ENCODE results near the gene SPATA16.
"Not testable (repeated sequence)": the region's sequence is repeated elsewhere in the genome, so short reads cannot be mapped to it uniquely, and the experiment has no call there.

DNA sequence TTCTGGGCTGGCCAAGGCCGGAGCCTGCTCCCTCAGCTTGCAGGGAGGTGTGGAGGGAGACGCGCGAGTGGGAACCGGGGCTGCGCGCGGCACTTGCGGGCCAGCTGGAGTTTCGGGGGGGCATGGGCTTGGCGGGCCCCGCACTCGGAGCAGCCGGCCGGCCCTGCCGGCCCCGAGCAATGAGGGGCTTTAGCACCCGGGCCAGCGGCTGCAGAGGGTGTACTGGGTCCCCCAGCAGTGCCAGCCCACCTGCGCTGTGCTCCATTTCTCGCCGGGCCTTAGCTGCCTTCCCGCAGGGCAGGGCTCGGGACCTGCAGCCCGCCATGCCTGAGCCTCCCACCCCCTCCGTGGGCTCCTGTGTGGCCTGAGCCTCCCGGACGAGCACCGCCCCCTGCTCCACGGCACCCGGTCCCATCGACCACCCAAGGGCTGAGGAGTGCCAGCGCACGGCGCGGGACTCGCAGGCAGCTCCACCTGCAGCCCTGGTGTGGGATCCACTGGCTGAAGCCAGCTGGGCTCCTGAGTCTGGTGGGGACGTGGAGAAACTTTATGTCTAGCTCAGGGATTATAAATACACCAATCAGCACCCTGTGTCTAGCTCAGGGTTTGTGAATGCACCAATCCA is 274.2 kb downstream of the SPATA16 start:
- TF ChIP-seq, protein P1, sequence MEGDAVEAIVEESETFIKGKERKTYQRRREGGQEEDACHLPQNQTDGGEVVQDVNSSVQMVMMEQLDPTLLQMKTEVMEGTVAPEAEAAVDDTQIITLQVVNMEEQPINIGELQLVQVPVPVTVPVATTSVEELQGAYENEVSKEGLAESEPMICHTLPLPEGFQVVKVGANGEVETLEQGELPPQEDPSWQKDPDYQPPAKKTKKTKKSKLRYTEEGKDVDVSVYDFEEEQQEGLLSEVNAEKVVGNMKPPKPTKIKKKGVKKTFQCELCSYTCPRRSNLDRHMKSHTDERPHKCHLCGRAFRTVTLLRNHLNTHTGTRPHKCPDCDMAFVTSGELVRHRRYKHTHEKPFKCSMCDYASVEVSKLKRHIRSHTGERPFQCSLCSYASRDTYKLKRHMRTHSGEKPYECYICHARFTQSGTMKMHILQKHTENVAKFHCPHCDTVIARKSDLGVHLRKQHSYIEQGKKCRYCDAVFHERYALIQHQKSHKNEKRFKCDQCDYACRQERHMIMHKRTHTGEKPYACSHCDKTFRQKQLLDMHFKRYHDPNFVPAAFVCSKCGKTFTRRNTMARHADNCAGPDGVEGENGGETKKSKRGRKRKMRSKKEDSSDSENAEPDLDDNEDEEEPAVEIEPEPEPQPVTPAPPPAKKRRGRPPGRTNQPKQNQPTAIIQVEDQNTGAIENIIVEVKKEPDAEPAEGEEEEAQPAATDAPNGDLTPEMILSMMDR (IDR thresholded peaks at IDR 0.05) = not testable (repeated sequence)
- not testable (repeated sequence) for TF ChIP-seq POLR2A (IDR thresholded peaks at IDR 0.05)
